A549 (cell line): ENCODE data around the gene AIF1.

Experiments used
- EHF ChIP-seq: fragments of 250-450 bp; sonication (Bioruptor Pico); IDR thresholded peaks from 2 replicates; pipeline ENCODE4 v1.5.0; 2020; ENCODE audit warnings: mild to moderate bottlenecking
- GATA3 ChIP-seq: IDR thresholded peaks from 2 replicates; pipeline ENCODE4 v1.6.1; 2012; ENCODE audit warnings: borderline replicate concordance
- POLR2A ChIP-seq: IDR thresholded peaks from 2 replicates; pipeline ENCODE4 v1.6.1; 2012; ENCODE audit warnings: mild to moderate bottlenecking, low read length
- TF ChIP-seq, protein P1 (sequence below): fragments of >200 bp; sonication (Bioruptor Twin); formaldehyde crosslinking; IDR thresholded peaks from 3 replicates; pipeline ENCODE4 v1.5.1; 2016

DNA sequence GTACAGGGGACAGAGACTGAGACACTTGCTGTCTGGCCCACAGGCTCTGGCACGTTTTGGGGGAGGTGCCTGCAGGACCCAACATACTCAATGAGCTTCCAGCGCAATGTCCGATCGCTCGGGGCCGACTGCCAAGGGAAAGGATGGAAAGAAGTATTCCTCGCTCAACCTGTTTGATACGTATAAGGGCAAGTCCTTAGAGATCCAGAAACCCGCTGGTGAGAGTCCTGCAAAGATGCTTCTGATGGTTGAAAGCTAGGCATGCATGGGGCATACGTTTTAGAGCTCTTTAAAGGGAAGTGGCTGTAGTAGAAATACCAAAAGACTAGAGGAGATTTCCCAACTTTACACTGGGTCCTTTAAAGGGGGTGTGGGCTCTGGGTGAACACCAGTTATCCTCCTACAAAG, 7.7 kb downstream of the AIF1 start:
- TF ChIP-seq POLR2A (no peak), EHF (no peak), GATA3 (no peak)
- TF ChIP-seq, protein P1, sequence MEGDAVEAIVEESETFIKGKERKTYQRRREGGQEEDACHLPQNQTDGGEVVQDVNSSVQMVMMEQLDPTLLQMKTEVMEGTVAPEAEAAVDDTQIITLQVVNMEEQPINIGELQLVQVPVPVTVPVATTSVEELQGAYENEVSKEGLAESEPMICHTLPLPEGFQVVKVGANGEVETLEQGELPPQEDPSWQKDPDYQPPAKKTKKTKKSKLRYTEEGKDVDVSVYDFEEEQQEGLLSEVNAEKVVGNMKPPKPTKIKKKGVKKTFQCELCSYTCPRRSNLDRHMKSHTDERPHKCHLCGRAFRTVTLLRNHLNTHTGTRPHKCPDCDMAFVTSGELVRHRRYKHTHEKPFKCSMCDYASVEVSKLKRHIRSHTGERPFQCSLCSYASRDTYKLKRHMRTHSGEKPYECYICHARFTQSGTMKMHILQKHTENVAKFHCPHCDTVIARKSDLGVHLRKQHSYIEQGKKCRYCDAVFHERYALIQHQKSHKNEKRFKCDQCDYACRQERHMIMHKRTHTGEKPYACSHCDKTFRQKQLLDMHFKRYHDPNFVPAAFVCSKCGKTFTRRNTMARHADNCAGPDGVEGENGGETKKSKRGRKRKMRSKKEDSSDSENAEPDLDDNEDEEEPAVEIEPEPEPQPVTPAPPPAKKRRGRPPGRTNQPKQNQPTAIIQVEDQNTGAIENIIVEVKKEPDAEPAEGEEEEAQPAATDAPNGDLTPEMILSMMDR, result no peak
